Measurements from ENCODE around the gene NKX2-3.

NKX2-3 gene

DNA sequence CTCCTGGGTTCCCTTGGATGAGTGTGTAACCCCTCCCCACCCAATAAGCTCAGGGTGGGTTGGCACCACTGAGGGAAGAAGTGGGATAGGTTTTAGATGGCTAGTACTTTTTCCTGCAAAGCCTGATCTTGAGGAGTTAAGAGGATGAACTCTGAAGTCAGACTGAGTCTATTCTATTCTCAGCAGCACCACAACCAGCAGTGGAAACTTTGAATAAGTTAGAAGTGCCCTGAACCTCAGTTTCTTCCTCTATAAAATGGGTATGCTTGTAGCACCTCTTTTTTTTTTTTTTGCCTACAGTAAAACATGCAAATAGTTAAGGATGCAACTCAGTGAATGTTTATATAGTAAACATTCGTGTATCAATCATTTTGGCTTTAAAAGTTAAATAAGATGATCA lies 7.1 kb downstream of the NKX2-3 start:
- no peak overlapping the region for H3K9ac ChIP-seq (ENCODE audit: low read length in 5 of 5)
- H3K4me1 ChIP-seq (ENCODE audit: control insufficient read depth in 5 of 5, insufficient read depth in 5 of 5, low read length in 5 of 5): peaks cover 0 to 31% (median 29%) of the 10 kb centered on the region in 5 donors
- H3K9me3 ChIP-seq (ENCODE audit: control insufficient read depth in 5 of 5, low read length in 5 of 5): no peaks in the 10 kb centered on the region
- no peaks in the 10 kb centered on the region for H3K36me3 ChIP-seq (ENCODE audit: control insufficient read depth in 5 of 5, insufficient read depth in 5 of 5, low read length in 5 of 5)
- peaks cover 44 to 84% (median 69%) of the 10 kb centered on the region in 5 donors for H3K27me3 ChIP-seq (ENCODE audit: control insufficient read depth in 5 of 5, insufficient read depth in 4 of 5, low read length in 5 of 5)
- no peak overlapping the region for H3K27ac ChIP-seq (ENCODE audit: low read depth, low read length)
- no peak overlapping the region for H3K4me3 ChIP-seq (ENCODE audit: low read depth in 1 of 5, low read length in 5 of 5)

DNA sequence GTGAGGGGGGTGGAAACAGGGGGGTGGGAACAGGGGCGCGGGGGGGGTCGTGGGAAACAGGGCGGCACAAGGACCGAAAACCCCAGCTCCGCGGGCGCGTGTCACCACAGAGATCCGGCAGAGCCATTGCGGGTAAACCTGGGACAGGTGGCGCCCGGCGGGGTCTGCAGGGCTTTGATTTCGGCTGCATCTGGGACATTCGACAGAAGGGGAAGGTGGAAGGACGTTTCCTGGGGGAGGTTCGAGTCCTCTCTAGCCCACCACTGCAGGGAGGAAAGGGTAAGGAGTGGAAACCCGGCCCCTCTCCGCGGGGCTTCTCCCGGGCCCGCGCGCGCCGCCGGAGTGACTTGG lies 7.5 kb downstream of the NKX2-3 start:
- H3K4me3 ChIP-seq (ENCODE audit: low read depth in 1 of 5, low read length in 5 of 5): no peak overlapping the region

DNA sequence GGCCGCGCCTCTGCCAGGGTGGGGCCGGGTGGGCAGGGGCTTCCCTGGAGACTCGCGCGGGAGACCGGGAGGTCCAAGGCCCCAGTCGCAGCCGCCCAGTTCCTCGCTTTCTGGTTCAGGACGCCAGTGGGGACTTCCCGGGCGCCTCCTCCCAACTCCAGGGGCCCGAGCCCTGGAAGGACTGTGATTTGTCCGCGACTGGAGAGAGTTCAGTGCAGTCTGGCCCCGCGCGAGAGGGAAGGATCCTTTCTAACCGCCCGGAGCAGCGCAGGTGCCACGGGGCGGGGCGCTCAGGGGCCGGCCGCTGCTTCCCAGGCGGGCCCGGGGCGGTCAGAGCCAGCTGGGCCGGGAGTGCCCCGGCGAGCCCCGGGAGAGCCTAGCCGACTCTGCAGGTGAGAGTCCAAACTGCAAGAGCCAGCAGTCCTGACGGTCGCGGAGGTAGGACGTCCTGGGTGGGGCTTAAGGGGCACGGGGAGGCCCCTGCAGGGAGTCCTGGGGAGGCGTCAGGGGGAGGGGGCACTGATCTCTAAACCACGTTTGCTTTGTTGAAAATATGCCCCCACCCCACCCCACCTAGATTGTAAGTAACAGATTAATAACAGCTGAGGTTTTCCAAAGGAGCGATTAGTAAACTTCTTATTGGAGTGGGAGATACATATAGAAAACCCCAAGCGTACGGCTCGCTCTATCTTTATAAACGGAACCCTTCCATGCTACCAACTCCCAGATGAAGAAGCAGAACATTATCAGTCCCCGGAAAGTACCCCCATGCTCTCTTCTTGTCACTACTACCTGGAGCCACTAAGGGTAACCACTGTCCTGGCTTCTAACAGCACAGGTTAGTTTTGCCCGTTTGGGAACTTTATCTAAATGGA lies 8.2 kb downstream of the NKX2-3 start:
- H3K27me3 ChIP-seq (ENCODE audit: control insufficient read depth in 5 of 5, insufficient read depth in 4 of 5, low read length in 5 of 5): peaks cover 43 to 77% (median 65%) of the 10 kb centered on the region in 5 donors
- H3K9ac ChIP-seq (ENCODE audit: low read length in 5 of 5): no peak overlapping the region
- H3K27ac ChIP-seq (ENCODE audit: low read depth, low read length): no peak overlapping the region
- H3K9me3 ChIP-seq (ENCODE audit: control insufficient read depth in 5 of 5, low read length in 5 of 5): no peaks in the 10 kb centered on the region
- H3K36me3 ChIP-seq (ENCODE audit: control insufficient read depth in 5 of 5, insufficient read depth in 5 of 5, low read length in 5 of 5): no peaks in the 10 kb centered on the region
- H3K4me3 ChIP-seq (ENCODE audit: low read depth in 1 of 5, low read length in 5 of 5): no peak overlapping the region
- peaks cover 0 to 21% (median 21%) of the 10 kb centered on the region in 5 donors for H3K4me1 ChIP-seq (ENCODE audit: control insufficient read depth in 5 of 5, insufficient read depth in 5 of 5, low read length in 5 of 5)

More for the DNA sequence above, 7.5 kb downstream of the NKX2-3 start:
- peaks cover 0 to 27% (median 26%) of the 10 kb centered on the region in 5 donors for H3K4me1 ChIP-seq (ENCODE audit: control insufficient read depth in 5 of 5, insufficient read depth in 5 of 5, low read length in 5 of 5)
- no peaks in the 10 kb centered on the region for H3K9me3 ChIP-seq (ENCODE audit: control insufficient read depth in 5 of 5, low read length in 5 of 5)
- H3K9ac ChIP-seq (ENCODE audit: low read length in 5 of 5): no peak overlapping the region
- no peaks in the 10 kb centered on the region for H3K36me3 ChIP-seq (ENCODE audit: control insufficient read depth in 5 of 5, insufficient read depth in 5 of 5, low read length in 5 of 5)
- H3K27ac ChIP-seq (ENCODE audit: low read depth, low read length): no peak overlapping the region
- H3K27me3 ChIP-seq (ENCODE audit: control insufficient read depth in 5 of 5, insufficient read depth in 4 of 5, low read length in 5 of 5): peaks cover 42 to 81% (median 66%) of the 10 kb centered on the region in 5 donors

DNA sequence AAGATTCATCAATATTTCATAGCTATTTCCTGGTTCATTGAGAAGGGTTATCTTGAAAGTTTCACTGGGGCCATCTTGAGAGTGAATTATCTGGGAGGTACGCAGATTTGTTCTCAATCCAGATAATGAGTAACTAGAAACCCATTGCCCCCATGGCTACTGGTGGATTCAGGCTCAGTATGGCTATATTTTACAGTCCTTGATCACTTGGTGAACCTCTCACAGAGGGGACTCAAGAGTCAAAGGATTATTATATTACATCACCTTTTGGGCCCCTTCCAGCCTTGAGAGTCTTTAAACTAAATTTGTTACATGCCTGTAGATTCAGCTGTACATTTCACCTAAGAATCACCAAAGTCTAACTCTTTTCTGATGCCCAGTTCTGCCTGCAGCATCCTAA lies 11.6 kb downstream of the NKX2-3 start:
- peaks cover 32 to 53% (median 44%) of the 10 kb centered on the region in 5 donors for H3K27me3 ChIP-seq (ENCODE audit: control insufficient read depth in 5 of 5, insufficient read depth in 4 of 5, low read length in 5 of 5)
- no peaks in the 10 kb centered on the region for H3K9me3 ChIP-seq (ENCODE audit: control insufficient read depth in 5 of 5, low read length in 5 of 5)
- H3K4me1 ChIP-seq (ENCODE audit: control insufficient read depth in 5 of 5, insufficient read depth in 5 of 5, low read length in 5 of 5): peaks cover 0 to 5% (median 4%) of the 10 kb centered on the region in 5 donors
- H3K4me3 ChIP-seq (ENCODE audit: low read depth in 1 of 5, low read length in 5 of 5): no peak overlapping the region
- H3K9ac ChIP-seq (ENCODE audit: low read length in 5 of 5): no peak overlapping the region
- no peaks in the 10 kb centered on the region for H3K36me3 ChIP-seq (ENCODE audit: control insufficient read depth in 5 of 5, insufficient read depth in 5 of 5, low read length in 5 of 5)
- no peak overlapping the region for H3K27ac ChIP-seq (ENCODE audit: low read depth, low read length)

DNA sequence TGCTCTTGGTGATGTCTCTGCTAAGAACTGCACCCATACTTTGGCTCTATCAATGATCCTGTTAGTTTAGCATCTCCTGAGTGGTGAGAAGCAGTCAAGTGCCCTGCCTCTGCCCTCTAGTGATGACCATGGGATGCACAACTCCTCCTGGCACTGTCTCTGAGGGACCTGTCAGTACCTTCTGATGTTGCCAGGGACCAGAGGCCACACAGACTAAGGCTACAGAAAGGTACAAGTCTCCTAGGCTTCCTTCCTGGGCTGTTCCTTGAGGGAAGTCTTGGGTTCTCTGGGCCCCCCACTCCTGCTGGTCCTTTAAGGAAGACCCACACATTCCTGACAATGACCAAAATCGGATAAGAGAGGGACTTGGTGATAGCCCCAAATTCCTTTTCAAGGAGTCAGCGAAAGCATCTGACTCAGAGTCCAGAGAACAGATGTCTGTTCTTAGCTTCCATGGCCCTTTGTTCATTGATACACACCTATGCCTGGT lies 15.3 kb downstream of the NKX2-3 start:
- Histone ChIP-seq H3K27me3 (ENCODE audit: control insufficient read depth in 5 of 5, insufficient read depth in 4 of 5, low read length in 5 of 5) (peaks cover 10 to 31% (median 15%) of the 10 kb centered on the region in 5 donors), H3K4me3 (ENCODE audit: low read depth in 1 of 5, low read length in 5 of 5) (no peak overlapping the region), H3K27ac (ENCODE audit: low read depth, low read length) (no peak overlapping the region), H3K9me3 (ENCODE audit: control insufficient read depth in 5 of 5, low read length in 5 of 5) (no peaks in the 10 kb centered on the region), H3K4me1 (ENCODE audit: control insufficient read depth in 5 of 5, insufficient read depth in 5 of 5, low read length in 5 of 5) (no peaks in the 10 kb centered on the region), H3K9ac (ENCODE audit: low read length in 5 of 5) (no peak overlapping the region), H3K36me3 (ENCODE audit: control insufficient read depth in 5 of 5, insufficient read depth in 5 of 5, low read length in 5 of 5) (no peaks in the 10 kb centered on the region)

DNA sequence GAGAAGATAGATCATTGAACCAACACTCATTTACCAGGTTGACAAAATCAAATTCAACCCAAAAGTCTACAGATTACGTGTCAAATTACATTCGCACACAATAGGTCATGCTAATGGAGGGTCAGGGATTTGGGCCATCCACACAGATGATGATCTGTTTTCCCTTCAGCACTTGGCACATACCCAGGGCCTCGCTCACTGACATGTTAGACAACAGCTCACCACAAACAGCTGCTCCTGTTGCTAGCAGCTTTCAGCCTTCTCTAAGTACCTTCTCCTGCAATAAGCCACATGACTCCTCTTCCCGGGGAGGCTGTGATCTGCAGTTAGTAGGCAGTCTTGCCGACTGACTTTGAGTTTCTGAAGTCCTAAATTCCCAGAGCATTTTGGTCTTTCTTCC lies 18.4 kb downstream of the NKX2-3 start:
- Histone ChIP-seq H3K27me3 (ENCODE audit: control insufficient read depth in 5 of 5, insufficient read depth in 4 of 5, low read length in 5 of 5) (peaks cover 12 to 31% (median 29%) of the 10 kb centered on the region in 5 donors), H3K9ac (ENCODE audit: low read length in 5 of 5) (no peak overlapping the region), H3K4me1 (ENCODE audit: control insufficient read depth in 5 of 5, insufficient read depth in 5 of 5, low read length in 5 of 5) (no peaks in the 10 kb centered on the region), H3K9me3 (ENCODE audit: control insufficient read depth in 5 of 5, low read length in 5 of 5) (no peaks in the 10 kb centered on the region), H3K27ac (ENCODE audit: low read depth, low read length) (no peak overlapping the region), H3K36me3 (ENCODE audit: control insufficient read depth in 5 of 5, insufficient read depth in 5 of 5, low read length in 5 of 5) (no peaks in the 10 kb centered on the region), H3K4me3 (ENCODE audit: low read depth in 1 of 5, low read length in 5 of 5) (no peak overlapping the region)

DNA sequence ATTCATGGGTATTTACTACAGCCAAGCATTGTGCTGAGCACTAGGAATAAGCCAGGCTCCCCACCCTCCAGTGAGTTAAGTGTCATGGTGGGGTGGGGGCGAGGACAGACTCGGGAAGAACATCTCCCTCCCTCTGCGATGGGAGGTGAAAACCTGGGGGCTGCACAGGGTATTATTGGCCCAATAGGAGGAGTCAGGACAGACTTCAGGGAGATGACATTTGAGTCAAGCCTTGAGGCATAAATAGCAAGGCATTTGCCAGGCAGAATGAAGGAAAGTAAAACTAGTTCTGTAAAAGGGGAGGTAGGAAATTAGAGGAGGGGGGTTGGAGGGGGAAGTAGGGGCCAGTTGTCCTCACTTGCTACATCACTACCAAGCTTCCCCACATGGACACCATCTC lies 18.9 kb downstream of the NKX2-3 start:
- H3K4me3 ChIP-seq (ENCODE audit: low read depth in 1 of 5, low read length in 5 of 5): no peak overlapping the region
- no peak overlapping the region for H3K27ac ChIP-seq (ENCODE audit: low read depth, low read length)
- no peak overlapping the region for H3K9ac ChIP-seq (ENCODE audit: low read length in 5 of 5)
- no peaks in the 10 kb centered on the region for H3K4me1 ChIP-seq (ENCODE audit: control insufficient read depth in 5 of 5, insufficient read depth in 5 of 5, low read length in 5 of 5)
- H3K36me3 ChIP-seq (ENCODE audit: control insufficient read depth in 5 of 5, insufficient read depth in 5 of 5, low read length in 5 of 5): no peaks in the 10 kb centered on the region
- H3K27me3 ChIP-seq (ENCODE audit: control insufficient read depth in 5 of 5, insufficient read depth in 4 of 5, low read length in 5 of 5): peaks cover 12 to 30% (median 29%) of the 10 kb centered on the region in 5 donors
- no peaks in the 10 kb centered on the region for H3K9me3 ChIP-seq (ENCODE audit: control insufficient read depth in 5 of 5, low read length in 5 of 5)

DNA sequence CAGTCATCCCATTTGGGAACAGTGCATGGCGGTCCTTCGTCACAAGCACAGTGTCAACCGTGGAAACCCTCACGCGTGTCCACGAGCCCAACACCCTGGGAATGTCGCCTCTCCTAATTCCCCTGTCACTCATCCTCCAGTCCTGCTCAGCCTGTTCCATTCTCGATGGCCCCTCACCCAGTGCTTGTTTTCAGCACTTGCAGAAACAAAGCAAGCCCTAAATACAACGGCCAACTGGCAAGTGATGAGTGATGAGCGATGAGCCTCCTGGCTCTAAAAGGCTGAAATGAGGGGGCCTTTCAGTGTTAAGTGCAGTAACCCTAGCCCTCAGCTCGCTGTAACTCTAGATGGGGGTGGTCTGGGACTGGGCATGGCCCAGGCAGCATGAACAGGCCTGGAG lies 22.6 kb downstream of the NKX2-3 start:
- no peaks in the 10 kb centered on the region for H3K9me3 ChIP-seq (ENCODE audit: control insufficient read depth in 5 of 5, low read length in 5 of 5)
- peaks cover 4 to 27% (median 24%) of the 10 kb centered on the region in 5 donors for H3K27me3 ChIP-seq (ENCODE audit: control insufficient read depth in 5 of 5, insufficient read depth in 4 of 5, low read length in 5 of 5)
- H3K4me3 ChIP-seq (ENCODE audit: low read depth in 1 of 5, low read length in 5 of 5): no peak overlapping the region

DNA sequence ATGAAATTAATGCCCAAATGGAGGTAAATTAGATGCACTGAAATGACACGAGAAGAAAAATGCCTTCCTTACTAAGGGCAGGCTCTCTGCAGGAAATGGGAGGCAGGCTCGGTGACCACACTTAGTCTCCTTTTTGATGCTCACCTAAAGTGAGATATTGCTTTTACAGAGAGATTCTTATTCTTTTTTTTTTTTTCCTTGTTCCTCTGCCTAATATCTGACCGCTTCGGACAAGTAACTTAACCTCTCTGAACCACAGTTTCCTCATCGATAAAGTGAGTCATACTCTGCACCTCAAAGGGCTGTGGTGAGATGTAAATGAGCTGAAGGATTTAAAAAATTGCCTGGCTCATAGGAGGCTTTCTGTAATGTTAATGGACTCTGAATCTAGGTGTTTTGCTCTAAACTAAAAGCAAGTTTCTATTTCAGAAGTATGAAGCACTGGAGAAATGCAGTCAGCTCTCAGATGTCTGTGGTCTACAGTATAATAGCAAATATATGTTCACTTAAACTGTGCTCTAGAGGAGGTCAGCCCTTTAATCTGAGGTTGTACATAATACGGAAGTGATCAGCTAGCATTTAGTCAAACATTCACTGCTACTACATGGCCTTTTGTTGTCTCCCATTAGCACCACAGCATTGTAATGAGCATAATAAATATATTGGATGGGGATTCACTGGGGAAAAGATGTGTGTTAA lies 23.2 kb downstream of the NKX2-3 start:
- H3K4me3 ChIP-seq (ENCODE audit: low read depth in 1 of 5, low read length in 5 of 5): no peak overlapping the region
- H3K9me3 ChIP-seq (ENCODE audit: control insufficient read depth in 5 of 5, low read length in 5 of 5): no peaks in the 10 kb centered on the region
- H3K27me3 ChIP-seq (ENCODE audit: control insufficient read depth in 5 of 5, insufficient read depth in 4 of 5, low read length in 5 of 5): peaks cover 4 to 27% (median 22%) of the 10 kb centered on the region in 5 donors
- no peaks in the 10 kb centered on the region for H3K4me1 ChIP-seq (ENCODE audit: control insufficient read depth in 5 of 5, insufficient read depth in 5 of 5, low read length in 5 of 5)
- no peaks in the 10 kb centered on the region for H3K36me3 ChIP-seq (ENCODE audit: control insufficient read depth in 5 of 5, insufficient read depth in 5 of 5, low read length in 5 of 5)
- H3K27ac ChIP-seq (ENCODE audit: low read depth, low read length): no peak overlapping the region
- H3K9ac ChIP-seq (ENCODE audit: low read length in 5 of 5): no peak overlapping the region

More for the DNA sequence above, 22.6 kb downstream of the NKX2-3 start:
- Histone ChIP-seq H3K9ac (ENCODE audit: low read length in 5 of 5) (no peak overlapping the region), H3K36me3 (ENCODE audit: control insufficient read depth in 5 of 5, insufficient read depth in 5 of 5, low read length in 5 of 5) (no peaks in the 10 kb centered on the region), H3K4me1 (ENCODE audit: control insufficient read depth in 5 of 5, insufficient read depth in 5 of 5, low read length in 5 of 5) (no peaks in the 10 kb centered on the region), H3K27ac (ENCODE audit: low read depth, low read length) (no peak overlapping the region)

DNA sequence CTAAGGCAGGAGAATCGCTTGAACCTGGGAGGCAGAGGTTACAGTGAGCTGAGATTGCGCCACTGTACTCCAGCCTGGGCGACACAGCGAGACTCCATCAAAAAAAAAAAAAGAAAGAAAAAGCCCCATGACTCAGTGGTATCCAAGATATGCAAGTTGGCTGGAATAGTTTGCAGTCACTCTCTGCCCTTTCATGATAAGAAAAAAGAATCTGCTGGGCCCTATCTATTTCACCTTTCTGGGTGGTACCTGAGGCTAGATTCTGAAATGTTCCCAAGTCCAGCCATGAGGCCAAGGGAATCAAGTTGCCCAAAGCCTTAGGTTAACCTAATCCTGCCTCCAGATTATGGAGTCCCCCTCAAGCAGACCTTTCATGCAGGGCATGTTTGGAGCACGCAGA lies 24.3 kb downstream of the NKX2-3 start:
- H3K27me3 ChIP-seq (ENCODE audit: control insufficient read depth in 5 of 5, insufficient read depth in 4 of 5, low read length in 5 of 5): peaks cover 4 to 23% (median 20%) of the 10 kb centered on the region in 5 donors
- H3K36me3 ChIP-seq (ENCODE audit: control insufficient read depth in 5 of 5, insufficient read depth in 5 of 5, low read length in 5 of 5): no peaks in the 10 kb centered on the region
- no peaks in the 10 kb centered on the region for H3K9me3 ChIP-seq (ENCODE audit: control insufficient read depth in 5 of 5, low read length in 5 of 5)
- H3K4me3 ChIP-seq (ENCODE audit: low read depth in 1 of 5, low read length in 5 of 5): no peak overlapping the region
- H3K27ac ChIP-seq (ENCODE audit: low read depth, low read length): no peak overlapping the region
- H3K4me1 ChIP-seq (ENCODE audit: control insufficient read depth in 5 of 5, insufficient read depth in 5 of 5, low read length in 5 of 5): no peaks in the 10 kb centered on the region
- H3K9ac ChIP-seq (ENCODE audit: low read length in 5 of 5): no peak overlapping the region
